Stimulated activated naive B cell treated with anti-CD40 and anti-IgM and Interleukin-4, amounts not matched to agents 10 μg/mL and 1 μg/mL and 100 μg/mL, for 72 hours (primary cell): ENCODE results near the gene GNRHR.
"Not testable (repeated sequence)": the region's sequence is repeated elsewhere in the genome, so short reads cannot be mapped to it uniquely, and the experiment has no call there.

ENCODE experiments used
- ATAC-seq, 2 donors: fragments of 150-1000 bp; cut with Tn5 transposase; replicated peaks; 2 replicates each; pipeline ENCODE4 v1.10.0; 2021; ENCODE audit warnings: moderate library complexity in 1 of 2
- DNase-seq: peaks from one replicate; pipeline ENCODE4 v3.0.0; 2021
- H3K27ac Mint-ChIP-seq: one replicate; pipeline ENCODE4 v1.8.0; 2022; ENCODE audit warnings: mild to moderate bottlenecking, mixed read lengths
- H3K27me3 Mint-ChIP-seq, 2 donors: one replicate each; pipeline ENCODE4 v1.8.0; 2022; ENCODE audit warnings: mixed read lengths in 2 of 2
- H3K36me3 Mint-ChIP-seq, 2 donors: one replicate each; pipeline ENCODE4 v1.8.0; 2022; ENCODE audit warnings: mixed read lengths in 2 of 2, mild to moderate bottlenecking in 1 of 2
- H3K4me1 Mint-ChIP-seq, 2 donors: one replicate each; pipeline ENCODE4 v1.8.0; 2022; ENCODE audit warnings: mixed read lengths in 2 of 2, mild to moderate bottlenecking in 1 of 2
- H3K4me3 Mint-ChIP-seq, 2 donors: one replicate each; pipeline ENCODE4 v1.8.0; 2022; ENCODE audit warnings: mild to moderate bottlenecking in 2 of 2, mixed read lengths in 2 of 2, moderate library complexity in 1 of 2
- H3K9me3 Mint-ChIP-seq, 2 donors: one replicate each; pipeline ENCODE4 v1.8.0; 2022; ENCODE audit warnings: mixed read lengths in 2 of 2, mild to moderate bottlenecking in 1 of 2

Gene GNRHR

DNA sequence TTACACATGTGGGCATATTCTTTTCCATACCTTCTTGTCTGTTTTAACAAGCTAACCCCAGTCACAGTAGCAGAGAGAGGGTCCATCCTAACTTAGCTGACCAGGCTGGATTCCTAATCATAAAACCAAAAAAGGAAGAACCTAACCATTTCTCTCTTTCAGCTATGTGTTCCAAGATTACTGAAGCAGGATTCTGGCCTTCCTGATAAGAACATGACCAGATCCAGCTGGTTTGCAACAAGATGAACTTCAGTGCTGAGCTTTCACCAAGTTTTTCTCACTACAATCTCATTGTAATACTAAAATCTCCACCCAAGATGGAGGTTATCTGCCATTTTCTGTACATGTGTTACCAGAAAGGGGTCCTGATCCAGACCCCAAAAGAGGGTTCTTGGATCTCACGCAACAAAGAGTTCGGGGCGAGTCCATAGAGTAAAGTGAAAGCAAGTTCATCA lies 32.8 kb downstream of the GNRHR start:
- Mint-ChIP-seq H3K36me3 (peaks cover 9 to 35% of the 10 kb centered on the region in 2 donors), H3K27ac (no peak overlapping the region)
- no peak for ATAC-seq

DNA sequence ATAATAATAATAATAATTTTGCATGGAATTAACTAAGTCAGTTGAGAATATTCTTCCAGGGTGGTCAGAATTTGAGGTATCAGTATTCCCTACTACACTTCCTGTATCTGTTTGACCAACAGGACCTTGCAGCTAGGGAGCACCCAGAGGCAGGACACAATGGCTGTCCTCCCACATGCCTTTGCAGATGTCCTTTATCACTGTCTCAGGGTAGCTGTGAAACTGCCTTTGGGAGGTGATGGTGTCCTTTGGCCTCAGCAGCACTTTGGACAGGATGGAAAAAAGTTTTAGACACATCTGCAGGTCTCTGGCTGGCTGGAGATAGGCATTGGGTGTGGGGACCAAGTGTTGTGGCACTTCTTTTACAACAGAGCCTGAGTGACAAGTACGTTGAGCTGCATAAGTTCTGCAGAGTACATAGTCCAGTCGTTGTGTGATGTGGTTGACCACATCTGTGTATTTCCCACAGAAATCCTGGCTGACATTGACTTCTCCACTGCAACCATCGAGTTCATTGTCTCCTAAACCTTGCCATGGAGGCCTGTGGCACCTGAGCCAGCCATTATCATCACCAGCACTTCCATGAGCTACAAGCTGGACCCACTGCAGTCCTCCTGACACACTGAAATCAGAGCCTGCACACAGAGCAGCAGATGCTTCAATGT lies 34.1 kb downstream of the GNRHR start:
- no peaks in the 10 kb centered on the region for H3K27me3 Mint-ChIP-seq
- DNase-seq (no peak), ATAC-seq (no peak)
- H3K4me1 Mint-ChIP-seq: no peaks in the 10 kb centered on the region
- no peaks in the 10 kb centered on the region for H3K9me3 Mint-ChIP-seq
- H3K27ac Mint-ChIP-seq: no peak overlapping the region
- no peak overlapping the region for H3K4me3 Mint-ChIP-seq
- peaks cover 11 to 39% of the 10 kb centered on the region in 2 donors for H3K36me3 Mint-ChIP-seq

More for the DNA sequence above, 32.8 kb downstream of the GNRHR start:
- H3K9me3 Mint-ChIP-seq: no peaks in the 10 kb centered on the region
- no peak for DNase-seq
- H3K4me3 Mint-ChIP-seq: no peak overlapping the region
- no peaks in the 10 kb centered on the region for H3K4me1 Mint-ChIP-seq
- no peaks in the 10 kb centered on the region for H3K27me3 Mint-ChIP-seq

DNA sequence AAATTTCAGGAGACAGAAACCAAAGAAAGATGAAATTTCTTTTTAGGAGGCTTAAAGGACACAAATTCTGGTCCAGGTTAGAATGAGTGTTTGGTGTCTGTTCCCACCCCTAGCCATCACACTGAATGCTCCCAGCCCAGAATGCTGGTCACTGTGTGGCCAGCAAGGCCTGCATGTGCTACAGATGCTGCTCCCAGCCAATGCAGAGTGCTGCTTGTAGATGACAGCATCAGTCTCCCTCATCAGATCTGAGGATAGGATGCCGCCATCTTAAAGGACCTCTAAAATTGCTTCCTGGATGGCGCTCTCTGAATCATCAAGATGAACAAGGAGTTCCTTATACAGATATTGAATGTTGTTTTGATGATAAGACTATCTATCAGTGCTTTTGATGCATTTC lies 35.3 kb downstream of the GNRHR start:
- H3K27me3 Mint-ChIP-seq: no peaks in the 10 kb centered on the region
- DNase-seq (no peak), ATAC-seq (no peak)
- H3K4me1 Mint-ChIP-seq: peaks cover 7 to 11% of the 10 kb centered on the region in 2 donors
- H3K27ac Mint-ChIP-seq: no peak overlapping the region
- H3K4me3 Mint-ChIP-seq: no peak overlapping the region
- H3K36me3 Mint-ChIP-seq: peaks cover 9 to 47% of the 10 kb centered on the region in 2 donors
- no peaks in the 10 kb centered on the region for H3K9me3 Mint-ChIP-seq

DNA sequence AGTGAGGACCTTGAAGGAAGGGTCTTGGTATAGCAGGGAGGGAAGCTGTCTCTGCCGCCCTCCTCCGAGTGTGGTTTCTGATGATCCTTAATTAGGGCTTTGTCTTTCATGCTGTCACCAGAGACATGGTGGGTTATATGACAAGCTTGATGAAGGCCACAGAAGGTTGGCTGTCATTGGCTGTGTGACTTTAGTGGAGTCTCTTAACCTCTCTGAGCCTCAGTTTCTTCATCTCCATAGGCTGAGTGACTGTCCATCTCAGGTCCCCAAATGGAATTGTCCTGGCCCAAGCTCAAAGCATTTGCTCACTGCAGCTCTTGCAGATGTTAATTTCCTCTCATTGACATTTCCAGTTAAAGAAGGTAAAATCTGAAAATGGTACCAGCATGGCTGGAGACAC lies 36.6 kb downstream of the GNRHR start:
- ATAC-seq (no peak), DNase-seq (no peak)
- H3K36me3 Mint-ChIP-seq: peaks cover 9 to 47% of the 10 kb centered on the region in 2 donors
- H3K9me3 Mint-ChIP-seq: no peaks in the 10 kb centered on the region
- H3K4me3 Mint-ChIP-seq: no peak overlapping the region
- no peaks in the 10 kb centered on the region for H3K27me3 Mint-ChIP-seq
- H3K4me1 Mint-ChIP-seq: peaks cover 15 to 20% of the 10 kb centered on the region in 2 donors
- H3K27ac Mint-ChIP-seq: no peak overlapping the region

DNA sequence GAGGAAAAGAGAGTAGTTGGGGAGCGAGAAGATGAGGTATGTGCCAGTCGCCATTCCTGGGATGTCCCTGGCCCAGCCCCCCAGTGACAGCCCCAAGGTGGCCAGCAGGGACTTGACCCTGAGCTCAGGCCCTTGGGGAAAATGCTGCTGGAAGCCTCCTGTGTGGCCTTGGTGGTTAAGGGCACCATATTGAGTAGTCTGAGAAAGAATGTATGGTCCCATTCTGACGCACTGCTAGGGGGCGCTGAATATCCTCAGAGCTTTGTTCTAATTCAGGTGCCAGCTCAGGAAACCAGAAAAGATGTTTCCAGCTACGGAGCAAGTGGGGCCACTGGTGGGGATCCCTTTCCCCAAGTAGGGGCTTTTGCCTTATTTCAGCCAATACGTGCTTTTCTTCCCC lies 39.2 kb downstream of the GNRHR start:
- H3K27ac Mint-ChIP-seq: peak overlapping the region; percentile 59
- no peak for ATAC-seq
- H3K4me1 Mint-ChIP-seq: peaks cover 17 to 31% of the 10 kb centered on the region in 2 donors
- no peak for DNase-seq
- H3K36me3 Mint-ChIP-seq: peaks cover 13 to 30% of the 10 kb centered on the region in 2 donors
- no peak overlapping the region for H3K4me3 Mint-ChIP-seq
- no peaks in the 10 kb centered on the region for H3K27me3 Mint-ChIP-seq
- no peaks in the 10 kb centered on the region for H3K9me3 Mint-ChIP-seq

DNA sequence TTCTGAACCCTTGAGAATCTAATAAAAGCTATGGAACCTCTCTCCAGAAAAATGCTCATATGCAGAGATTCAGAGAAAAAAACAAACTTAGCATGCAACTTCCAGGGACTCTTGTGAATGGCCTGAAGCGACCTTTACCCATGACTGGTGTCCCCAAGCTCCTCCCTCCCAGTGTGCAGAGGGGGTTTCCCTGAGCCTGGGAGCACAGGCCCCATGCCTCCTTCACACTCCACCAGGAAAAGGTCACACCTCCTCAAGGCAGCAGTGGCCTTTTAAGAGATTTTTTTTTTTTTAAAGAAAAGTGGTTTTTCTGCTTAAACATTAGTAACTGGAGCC lies 40.0 kb downstream of the GNRHR start:
- DNase-seq (peak; percentile 54), ATAC-seq (peak; percentile 99 to 100)
- H3K4me3 Mint-ChIP-seq: peak overlapping the region; percentile 9 to 34
- H3K9me3 Mint-ChIP-seq: no peaks in the 10 kb centered on the region
- peak overlapping the region; percentile 59 for H3K27ac Mint-ChIP-seq
- H3K36me3 Mint-ChIP-seq: peaks cover 18 to 36% of the 10 kb centered on the region in 2 donors
- H3K27me3 Mint-ChIP-seq: no peaks in the 10 kb centered on the region
- H3K4me1 Mint-ChIP-seq: peaks cover 17 to 31% of the 10 kb centered on the region in 2 donors

DNA sequence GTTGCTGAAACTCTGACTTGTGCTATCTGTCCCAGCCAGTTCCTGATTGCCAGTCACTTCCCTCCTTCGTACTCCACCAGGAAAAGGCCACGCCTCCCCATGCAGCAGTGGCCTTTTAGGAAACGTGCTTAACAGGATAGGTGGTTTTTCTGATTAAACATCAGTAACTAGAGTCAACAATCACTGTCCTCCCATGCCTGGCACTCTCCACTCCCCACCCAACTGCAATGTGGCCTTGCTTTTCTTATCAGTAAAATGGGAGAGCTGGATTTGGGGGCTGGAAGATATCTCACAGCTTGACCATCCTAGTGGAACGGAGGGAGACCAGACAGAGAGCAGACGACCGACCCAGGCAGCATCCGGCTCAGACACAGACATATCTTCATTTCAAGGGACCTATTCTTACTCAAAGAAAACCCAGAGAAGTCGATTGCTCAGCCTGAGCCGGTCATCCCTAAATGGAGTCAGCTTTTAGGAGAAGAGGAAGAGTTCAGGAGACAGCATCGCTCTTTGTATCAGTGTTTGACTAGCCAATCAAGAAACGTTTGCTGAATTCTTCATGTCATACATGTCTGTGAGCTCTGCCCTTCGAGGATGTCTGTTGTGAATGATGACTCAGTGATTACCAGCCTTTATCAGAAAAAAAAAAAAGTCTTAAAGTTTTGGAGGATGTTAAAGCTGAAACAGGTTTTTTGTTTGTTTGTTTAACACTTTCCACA lies 40.5 kb downstream of the GNRHR start:
- H3K27me3 Mint-ChIP-seq: no peaks in the 10 kb centered on the region
- H3K4me1 Mint-ChIP-seq: peaks cover 17 to 31% of the 10 kb centered on the region in 2 donors
- ATAC-seq: peak; percentile 70
- no peaks in the 10 kb centered on the region for H3K9me3 Mint-ChIP-seq
- peak overlapping the region in 1 of 2 donors; percentile 34 for H3K4me3 Mint-ChIP-seq
- DNase-seq: no peak
- peak overlapping the region; percentile 59 for H3K27ac Mint-ChIP-seq
- H3K36me3 Mint-ChIP-seq: peaks cover 18 to 36% of the 10 kb centered on the region in 2 donors

DNA sequence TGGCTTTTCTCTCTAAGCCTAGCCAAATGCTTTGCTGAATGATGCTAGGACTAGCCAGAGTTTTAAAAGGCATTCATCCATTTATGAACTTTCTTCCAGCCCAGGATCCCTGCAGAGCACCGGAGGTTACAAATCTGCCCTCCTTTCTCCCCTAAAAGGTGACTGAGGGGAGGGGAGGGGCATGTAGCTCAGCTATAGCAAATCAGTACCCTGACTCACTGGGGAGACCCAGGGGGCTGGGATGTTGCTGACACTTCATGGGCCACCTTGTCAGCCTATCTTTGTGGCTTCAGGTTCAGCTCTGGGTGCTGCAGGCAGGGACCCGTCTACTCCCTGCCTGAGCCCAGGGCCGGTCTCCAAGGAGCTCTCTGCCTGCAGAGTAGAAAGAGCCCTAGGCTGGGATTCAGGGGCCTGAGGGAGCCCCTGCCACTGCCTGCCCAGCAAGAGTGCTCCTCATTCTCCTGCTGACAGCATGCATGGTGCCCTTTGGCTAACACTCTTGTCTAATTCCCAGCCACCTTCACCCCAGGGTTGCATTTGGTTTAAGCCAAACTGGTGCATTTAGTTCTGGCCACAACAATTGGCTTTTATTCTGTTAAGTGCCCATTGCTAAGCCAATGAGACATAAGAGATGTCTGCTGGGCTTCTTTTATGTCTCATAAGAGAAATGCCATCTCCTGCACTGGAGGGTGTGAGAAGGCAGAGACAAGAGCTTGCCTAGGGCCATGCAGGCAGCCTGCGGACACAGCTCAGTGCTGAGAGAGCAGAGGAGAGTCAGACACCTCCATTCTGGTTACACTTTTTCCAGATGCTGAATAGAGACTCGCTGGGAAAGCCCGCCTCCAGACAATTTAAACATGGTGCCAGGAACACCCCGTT lies 41.3 kb downstream of the GNRHR start:
- Mint-ChIP-seq H3K27ac (peak overlapping the region; percentile 59), H3K36me3 (peaks cover 24 to 40% of the 10 kb centered on the region in 2 donors), H3K4me1 (peaks cover 17 to 31% of the 10 kb centered on the region in 2 donors), H3K9me3 (no peaks in the 10 kb centered on the region), H3K27me3 (no peaks in the 10 kb centered on the region), H3K4me3 (no peak overlapping the region)
- ATAC-seq (no peak), DNase-seq (no peak)

DNA sequence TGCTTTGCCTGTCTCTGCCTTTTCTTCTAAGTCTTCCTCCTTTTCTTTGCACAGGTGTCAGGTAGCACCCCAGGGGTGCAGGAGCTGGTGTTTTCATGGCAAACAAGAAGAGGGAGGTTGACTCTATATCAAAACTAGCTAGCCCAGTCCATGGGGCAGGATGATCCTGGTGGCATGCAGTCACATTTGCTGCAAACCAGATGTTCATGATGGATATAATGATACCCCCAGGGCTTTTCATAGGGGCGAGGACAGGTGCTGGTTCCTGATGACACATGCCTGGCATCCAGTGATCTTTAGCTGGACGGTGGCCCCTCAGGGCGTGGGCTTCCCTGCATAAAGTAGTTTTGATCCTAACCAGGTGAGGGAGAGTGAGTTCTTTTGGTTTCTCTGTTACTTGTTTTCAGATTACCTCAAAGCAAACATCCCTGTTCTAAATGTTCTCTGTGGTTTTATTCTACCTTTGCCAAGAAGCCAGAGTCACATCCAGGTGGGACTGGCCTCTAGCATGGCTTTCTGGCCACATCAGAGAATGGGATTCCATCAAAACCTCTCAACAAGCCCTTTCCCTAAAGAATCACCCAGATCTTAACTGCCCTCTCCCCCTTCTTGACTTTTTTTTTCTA lies 42.1 kb downstream of the GNRHR start:
- DNase-seq (no peak), ATAC-seq (no peak)
- no peaks in the 10 kb centered on the region for H3K9me3 Mint-ChIP-seq
- H3K4me3 Mint-ChIP-seq: no peak overlapping the region
- peaks cover 17 to 31% of the 10 kb centered on the region in 2 donors for H3K4me1 Mint-ChIP-seq
- peak overlapping the region; percentile 59 for H3K27ac Mint-ChIP-seq
- peaks cover 24 to 39% of the 10 kb centered on the region in 2 donors for H3K36me3 Mint-ChIP-seq
- H3K27me3 Mint-ChIP-seq: no peaks in the 10 kb centered on the region

DNA sequence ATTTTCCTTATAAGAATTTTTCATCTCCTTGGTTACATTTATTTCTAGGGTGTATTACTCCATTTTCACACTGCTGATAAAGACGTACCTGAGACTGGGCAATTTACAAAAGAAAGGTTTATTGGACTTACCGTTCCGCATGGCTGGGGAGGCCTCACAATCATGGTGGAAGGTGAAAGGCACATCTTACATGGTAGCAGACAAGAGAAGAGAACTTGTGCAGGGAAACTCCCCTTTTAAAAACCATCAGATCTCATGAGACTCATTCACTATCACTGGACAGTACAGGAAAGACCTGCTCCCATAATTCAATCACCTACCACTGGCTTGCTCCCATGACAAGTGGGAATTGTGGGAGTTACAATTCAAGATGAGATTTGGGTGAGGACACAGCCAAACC lies 47.5 kb downstream of the GNRHR start:
- H3K4me1 Mint-ChIP-seq: peaks cover 18 to 28% of the 10 kb centered on the region in 2 donors
- H3K9me3 Mint-ChIP-seq: peaks cover 11 to 17% of the 10 kb centered on the region in 2 donors
- not testable (repeated sequence) for ATAC-seq, DNase-seq, H3K4me3 Mint-ChIP-seq, H3K27me3 Mint-ChIP-seq, H3K27ac Mint-ChIP-seq
- H3K36me3 Mint-ChIP-seq: peaks cover 38 to 55% of the 10 kb centered on the region in 2 donors

DNA sequence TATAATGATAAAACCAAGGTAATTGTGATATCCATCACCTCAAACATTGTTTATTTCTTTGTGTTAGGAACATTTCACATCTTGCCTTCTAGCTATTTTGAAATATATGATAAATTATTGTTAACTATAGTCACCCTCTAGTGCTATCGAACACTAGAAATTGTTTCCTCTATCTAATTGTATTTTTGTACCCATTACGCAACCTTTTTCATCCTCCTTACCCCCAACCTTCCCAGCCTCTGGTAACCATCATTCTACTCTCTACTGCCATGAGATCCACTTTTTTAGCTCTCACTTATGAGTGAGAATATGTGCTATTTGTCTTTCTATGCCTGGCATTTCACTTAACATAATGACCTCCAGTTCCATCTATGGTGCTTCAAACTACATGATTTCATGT lies 49.3 kb downstream of the GNRHR start:
- H3K36me3 Mint-ChIP-seq: peaks cover 37 to 54% of the 10 kb centered on the region in 2 donors
- H3K27ac Mint-ChIP-seq: no peak overlapping the region
- ATAC-seq: no peak

DNA sequence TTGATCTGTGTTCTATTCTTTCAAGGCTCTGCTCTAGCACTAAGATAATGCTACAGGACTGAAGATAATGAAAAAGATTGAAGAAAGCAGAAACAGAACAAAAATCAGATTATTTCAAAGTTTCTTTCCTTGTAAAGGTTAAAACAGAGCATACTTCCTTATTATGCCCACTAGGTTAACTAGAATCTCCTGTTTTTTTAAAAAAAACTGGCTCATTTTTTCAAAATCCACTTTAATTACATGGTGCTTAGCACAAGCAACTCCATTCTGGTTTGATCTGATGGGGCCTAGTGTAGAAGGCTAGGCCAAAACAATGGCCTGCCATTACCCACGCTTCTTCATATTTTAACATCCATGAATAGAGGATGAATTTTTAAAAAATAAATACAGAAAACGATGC lies 52.0 kb downstream of the GNRHR start:
- H3K36me3 Mint-ChIP-seq: peaks cover 28 to 47% of the 10 kb centered on the region in 2 donors

More for the DNA sequence above, 49.3 kb downstream of the GNRHR start:
- Mint-ChIP-seq H3K27me3 (no peaks in the 10 kb centered on the region), H3K4me1 (peaks cover 17 to 25% of the 10 kb centered on the region in 2 donors), H3K9me3 (peaks cover 11 to 17% of the 10 kb centered on the region in 2 donors), H3K4me3 (no peak overlapping the region)
- DNase-seq: no peak

DNA sequence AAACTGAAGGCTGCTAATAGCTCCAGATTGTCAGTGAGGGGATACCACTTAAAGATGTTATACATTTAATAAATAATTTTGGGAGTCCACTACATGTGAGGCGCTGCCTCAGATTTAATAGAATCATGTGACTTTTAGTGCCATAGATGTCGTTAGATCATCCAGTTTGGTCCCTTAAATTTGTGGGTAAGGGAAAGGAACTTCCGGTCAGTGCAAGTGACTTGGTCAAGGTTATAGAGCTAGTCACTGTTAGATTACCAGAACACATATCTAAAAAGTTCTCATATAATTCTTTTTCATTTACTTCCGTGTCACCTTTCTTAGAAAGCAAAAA lies 52.7 kb downstream of the GNRHR start:
- Mint-ChIP-seq H3K27ac (peak overlapping the region; percentile 98), H3K4me3 (peak overlapping the region; percentile 98), H3K4me1 (peaks cover 26 to 46% of the 10 kb centered on the region in 2 donors), H3K27me3 (no peaks in the 10 kb centered on the region), H3K36me3 (peaks cover 24 to 43% of the 10 kb centered on the region in 2 donors), H3K9me3 (peaks cover 8 to 14% of the 10 kb centered on the region in 2 donors)
- DNase-seq (no peak), ATAC-seq (no peak)

More for the DNA sequence above, 52.0 kb downstream of the GNRHR start:
- H3K4me3 Mint-ChIP-seq: peak overlapping the region; percentile 63 to 64
- no peaks in the 10 kb centered on the region for H3K27me3 Mint-ChIP-seq
- H3K4me1 Mint-ChIP-seq: peaks cover 26 to 46% of the 10 kb centered on the region in 2 donors
- DNase-seq (no peak), ATAC-seq (no peak)
- peaks cover 11 to 17% of the 10 kb centered on the region in 2 donors for H3K9me3 Mint-ChIP-seq
- H3K27ac Mint-ChIP-seq: peak overlapping the region; percentile 5
